Measurements from ENCODE around the gene KRI1. TPM values are rescaled to one million over a fixed set of nuclear protein-coding genes. Genes with fewer than 3 reads are reported as not detected.

The KRI1 gene
- total RNA-seq, 1 experiment from 2014 or later: 24.5 TPM

DNA sequence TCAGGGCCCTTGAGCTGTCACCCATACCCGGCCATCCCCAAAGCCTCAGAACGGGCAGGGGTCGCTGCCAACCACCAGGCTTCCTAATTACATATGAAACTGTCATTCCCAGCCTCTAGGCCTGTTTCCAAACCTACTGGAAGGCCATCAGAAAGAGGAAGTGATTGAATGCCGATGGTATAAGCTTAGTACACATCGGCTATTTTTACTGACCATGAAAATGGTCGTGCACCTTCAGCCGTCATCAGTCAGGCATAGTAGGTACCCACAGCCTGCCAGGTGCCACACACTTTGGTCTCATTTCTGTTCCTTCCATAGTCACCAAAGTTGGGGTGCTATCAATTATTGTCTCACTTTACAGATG lies 10.2 kb downstream of the KRI1 start:
- Histone ChIP-seq H3K4me3 (no peak overlapping the region), H3K27ac (no peak overlapping the region), H2AFZ (no peak overlapping the region), H3K27me3 (ENCODE audit: insufficient read depth, low read depth) (no peaks in the 10 kb centered on the region), H3K9me3 (ENCODE audit: insufficient read depth, low read depth) (no peaks in the 10 kb centered on the region), H3K4me1 (replicated peaks; ENCODE audit: insufficient read depth) (no peaks in the 10 kb centered on the region), H3F3A (ENCODE audit: insufficient read depth, low read depth) (peaks cover 46% of the 10 kb centered on the region), H3K79me2 (ENCODE audit: low read depth) (no peaks in the 10 kb centered on the region), H3K4me2 (no peak overlapping the region), H4K20me1 (ENCODE audit: insufficient read depth) (no peaks in the 10 kb centered on the region; the same call in none of the 2 replicates), H3K9me2 (ENCODE audit: insufficient read depth) (no peaks in the 10 kb centered on the region), H3K36me3 (ENCODE audit: low read depth) (peaks cover 20% of the 10 kb centered on the region)
- ChIA-PET CTCF (no interaction called here), POLR2A (ENCODE audit: unreplicated experiment) (no interaction called here)
- intact Hi-C loops (cut with micrococcal nuclease; ENCODE audit: unreplicated experiment): no loop called here
- no peak for TF ChIP-seq EZH2 (IDR thresholded peaks at IDR 0.05; ENCODE audit: low read depth)
- TF ChIP-seq, protein P1, sequence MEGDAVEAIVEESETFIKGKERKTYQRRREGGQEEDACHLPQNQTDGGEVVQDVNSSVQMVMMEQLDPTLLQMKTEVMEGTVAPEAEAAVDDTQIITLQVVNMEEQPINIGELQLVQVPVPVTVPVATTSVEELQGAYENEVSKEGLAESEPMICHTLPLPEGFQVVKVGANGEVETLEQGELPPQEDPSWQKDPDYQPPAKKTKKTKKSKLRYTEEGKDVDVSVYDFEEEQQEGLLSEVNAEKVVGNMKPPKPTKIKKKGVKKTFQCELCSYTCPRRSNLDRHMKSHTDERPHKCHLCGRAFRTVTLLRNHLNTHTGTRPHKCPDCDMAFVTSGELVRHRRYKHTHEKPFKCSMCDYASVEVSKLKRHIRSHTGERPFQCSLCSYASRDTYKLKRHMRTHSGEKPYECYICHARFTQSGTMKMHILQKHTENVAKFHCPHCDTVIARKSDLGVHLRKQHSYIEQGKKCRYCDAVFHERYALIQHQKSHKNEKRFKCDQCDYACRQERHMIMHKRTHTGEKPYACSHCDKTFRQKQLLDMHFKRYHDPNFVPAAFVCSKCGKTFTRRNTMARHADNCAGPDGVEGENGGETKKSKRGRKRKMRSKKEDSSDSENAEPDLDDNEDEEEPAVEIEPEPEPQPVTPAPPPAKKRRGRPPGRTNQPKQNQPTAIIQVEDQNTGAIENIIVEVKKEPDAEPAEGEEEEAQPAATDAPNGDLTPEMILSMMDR (conservative IDR thresholded peaks at IDR 0.05): no peak
- DNase-seq: no peak
- no TSS peak for BruUV-seq (replicated peaks)

DNA sequence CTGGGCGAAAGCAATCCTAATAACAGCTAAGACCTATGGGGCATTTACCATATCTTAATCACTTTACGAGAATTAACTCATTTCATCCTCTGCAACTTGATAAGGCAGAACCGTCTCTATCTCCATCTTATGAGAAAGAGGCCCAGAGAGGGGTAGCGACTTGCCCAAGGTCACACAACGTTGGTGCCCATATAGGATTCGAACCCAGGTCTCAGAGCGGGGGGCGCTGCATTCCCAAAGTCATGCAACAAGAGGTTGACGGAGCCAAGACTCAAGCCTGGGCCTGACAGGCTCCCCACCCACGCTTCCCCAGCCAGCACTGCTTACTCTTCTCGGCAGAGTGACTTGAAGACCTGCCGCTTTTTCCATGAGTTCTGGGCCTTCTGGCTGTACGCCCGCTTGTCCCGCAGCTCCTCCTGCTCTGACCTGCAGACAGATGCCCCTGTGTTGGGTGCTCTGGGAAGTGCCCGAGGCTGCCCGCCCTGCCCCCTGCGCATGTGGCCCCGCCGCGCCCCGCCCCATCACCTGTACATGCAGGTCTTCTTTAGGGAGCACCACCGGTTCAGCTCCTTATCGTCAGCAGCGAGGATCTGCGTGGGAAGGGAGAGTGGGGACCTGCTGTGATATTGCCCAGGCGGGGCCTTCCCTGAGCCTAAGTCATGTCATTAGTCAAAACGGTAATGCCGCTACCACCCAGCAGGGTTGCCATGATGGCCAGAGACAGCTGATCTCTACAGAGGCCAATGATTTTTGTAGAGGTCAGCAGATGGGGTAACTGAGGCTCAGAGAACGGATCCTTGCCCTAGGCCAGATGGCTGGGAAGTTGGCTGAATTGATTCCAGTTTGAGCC lies 10.8 kb downstream of the KRI1 start:
- TF ChIP-seq, protein P1 (conservative IDR thresholded peaks at IDR 0.05): no peak
- TF ChIP-seq EZH2 (IDR thresholded peaks at IDR 0.05; ENCODE audit: low read depth): no peak
- intact Hi-C loops (cut with micrococcal nuclease; ENCODE audit: unreplicated experiment): no loop called here
- POLR2A ChIA-PET (ENCODE audit: unreplicated experiment): no interaction called here
- Histone ChIP-seq H3K36me3 (ENCODE audit: low read depth) (peaks cover 17% of the 10 kb centered on the region), H2AFZ (no peak overlapping the region), H3F3A (ENCODE audit: insufficient read depth, low read depth) (peaks cover 47% of the 10 kb centered on the region), H3K27ac (no peak overlapping the region), H3K4me1 (replicated peaks; ENCODE audit: insufficient read depth) (no peaks in the 10 kb centered on the region), H3K9me2 (ENCODE audit: insufficient read depth) (no peaks in the 10 kb centered on the region), H3K27me3 (ENCODE audit: insufficient read depth, low read depth) (no peaks in the 10 kb centered on the region), H3K79me2 (ENCODE audit: low read depth) (no peaks in the 10 kb centered on the region), H3K4me2 (no peak overlapping the region), H3K4me3 (no peak overlapping the region), H3K9me3 (ENCODE audit: insufficient read depth, low read depth) (no peaks in the 10 kb centered on the region), H4K20me1 (ENCODE audit: insufficient read depth) (no peaks in the 10 kb centered on the region; the same call in none of the 2 replicates)
- CTCF ChIA-PET: no interaction called here
- no peak for DNase-seq
- no TSS peak for BruUV-seq (replicated peaks)

DNA sequence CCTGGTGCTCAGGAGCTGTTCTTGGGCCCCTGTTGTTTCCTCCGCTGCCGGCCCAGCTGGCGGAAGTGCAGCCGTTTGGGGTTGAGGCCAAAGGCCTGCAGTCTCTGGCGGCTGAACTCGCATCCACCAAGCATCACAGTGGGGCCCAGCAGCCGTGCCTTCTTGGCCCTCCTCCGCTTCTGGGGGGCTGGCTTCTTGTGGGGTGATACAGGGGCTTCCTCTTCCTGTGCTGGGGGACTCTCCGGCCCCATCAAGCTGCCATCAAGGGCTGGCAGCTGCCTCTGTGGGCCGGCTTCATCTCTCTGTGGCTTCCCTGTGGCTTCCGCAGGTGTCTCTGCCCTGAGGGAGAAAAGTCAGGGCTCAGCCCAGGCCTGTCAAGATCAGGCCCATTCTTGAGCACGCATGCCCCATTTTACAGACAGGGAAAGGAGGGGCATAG lies 11.8 kb downstream of the KRI1 start:
- no peaks in the 10 kb centered on the region; the same call in none of the 2 replicates for H4K20me1 ChIP-seq (ENCODE audit: insufficient read depth)
- no peaks in the 10 kb centered on the region for H3K27me3 ChIP-seq (ENCODE audit: insufficient read depth, low read depth)
- no peak overlapping the region for H2AFZ ChIP-seq
- DNase-seq: no peak
- BruUV-seq (replicated peaks): no TSS peak
- H3K36me3 ChIP-seq (ENCODE audit: low read depth): peaks cover 17% of the 10 kb centered on the region
- ChIA-PET POLR2A (ENCODE audit: unreplicated experiment) (no interaction called here), CTCF (no interaction called here)
- no peaks in the 10 kb centered on the region for H3K4me1 ChIP-seq (replicated peaks; ENCODE audit: insufficient read depth)
- no peak overlapping the region for H3K4me2 ChIP-seq
- H3K9me2 ChIP-seq (ENCODE audit: insufficient read depth): no peaks in the 10 kb centered on the region
- no peak overlapping the region for H3K4me3 ChIP-seq
- TF ChIP-seq, protein P1 (conservative IDR thresholded peaks at IDR 0.05): no peak
- no peak for TF ChIP-seq EZH2 (IDR thresholded peaks at IDR 0.05; ENCODE audit: low read depth)
- H3F3A ChIP-seq (ENCODE audit: insufficient read depth, low read depth): peaks cover 44% of the 10 kb centered on the region
- intact Hi-C loops (cut with micrococcal nuclease; ENCODE audit: unreplicated experiment): no loop called here
- H3K9me3 ChIP-seq (ENCODE audit: insufficient read depth, low read depth): no peaks in the 10 kb centered on the region
- H3K27ac ChIP-seq: no peak overlapping the region
- H3K79me2 ChIP-seq (ENCODE audit: low read depth): no peaks in the 10 kb centered on the region
